GM20000 (cell line): ENCODE measurements around the gene PLA2G2A.

ENCODE experiments used
- DNase-seq: peaks from one replicate; pipeline ENCODE4 v3.0.0; 2012; ENCODE audit warnings: low spot score
- TF ChIP-seq, protein P1 (sequence below): IDR thresholded peaks from 2 replicates; pipeline ENCODE4 v1.5.1; 2012; ENCODE audit warnings: mild to moderate bottlenecking, control low read depth; ENCODE audit errors: extremely low read depth, missing control alignments

The PLA2G2A gene

GRCh38 chr1:19954059-19954458 is 25.4 kb downstream of the PLA2G2A start:
- DNase-seq, result no peak
- TF ChIP-seq, protein P1, sequence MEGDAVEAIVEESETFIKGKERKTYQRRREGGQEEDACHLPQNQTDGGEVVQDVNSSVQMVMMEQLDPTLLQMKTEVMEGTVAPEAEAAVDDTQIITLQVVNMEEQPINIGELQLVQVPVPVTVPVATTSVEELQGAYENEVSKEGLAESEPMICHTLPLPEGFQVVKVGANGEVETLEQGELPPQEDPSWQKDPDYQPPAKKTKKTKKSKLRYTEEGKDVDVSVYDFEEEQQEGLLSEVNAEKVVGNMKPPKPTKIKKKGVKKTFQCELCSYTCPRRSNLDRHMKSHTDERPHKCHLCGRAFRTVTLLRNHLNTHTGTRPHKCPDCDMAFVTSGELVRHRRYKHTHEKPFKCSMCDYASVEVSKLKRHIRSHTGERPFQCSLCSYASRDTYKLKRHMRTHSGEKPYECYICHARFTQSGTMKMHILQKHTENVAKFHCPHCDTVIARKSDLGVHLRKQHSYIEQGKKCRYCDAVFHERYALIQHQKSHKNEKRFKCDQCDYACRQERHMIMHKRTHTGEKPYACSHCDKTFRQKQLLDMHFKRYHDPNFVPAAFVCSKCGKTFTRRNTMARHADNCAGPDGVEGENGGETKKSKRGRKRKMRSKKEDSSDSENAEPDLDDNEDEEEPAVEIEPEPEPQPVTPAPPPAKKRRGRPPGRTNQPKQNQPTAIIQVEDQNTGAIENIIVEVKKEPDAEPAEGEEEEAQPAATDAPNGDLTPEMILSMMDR, result no peak

GRCh38 chr1:19949016-19949415 is 30.4 kb downstream of the PLA2G2A start:
- TF ChIP-seq, protein P1, result no peak
- DNase-seq, result no peak

DNA sequence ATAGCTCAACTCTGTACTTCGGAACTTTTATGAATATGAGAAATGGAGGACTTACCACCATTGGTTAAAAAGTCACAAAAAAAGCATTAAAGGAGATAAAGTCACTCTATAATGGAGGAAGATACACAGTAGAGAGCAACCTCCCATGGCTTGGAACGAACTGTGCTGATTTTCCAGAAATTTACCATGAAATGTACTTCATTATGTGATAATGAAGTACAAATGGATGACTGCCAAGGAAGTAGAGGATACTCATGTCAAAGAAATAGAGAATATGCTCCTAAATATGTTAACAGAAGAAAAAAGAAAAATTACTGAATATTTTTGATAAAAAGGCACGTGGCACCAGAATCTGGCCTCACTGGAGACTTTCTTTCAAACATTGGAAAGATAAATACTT is 32.4 kb downstream of the PLA2G2A start:
- DNase-seq, result no peak
- TF ChIP-seq, protein P1, result no peak

- TF ChIP-seq, protein P1, result no peak
- no peak for DNase-seq
Measured at GRCh38 chr1:19946331-19946751, 33.1 kb downstream of the PLA2G2A start.

- no peak for DNase-seq
- TF ChIP-seq, protein P1, result no peak
Measured at GRCh38 chr1:19945914-19946313, 33.5 kb downstream of the PLA2G2A start.

GRCh38 chr1:19942657-19943056 is 36.8 kb downstream of the PLA2G2A start:
- DNase-seq, result no peak
- TF ChIP-seq, protein P1, result no peak

DNA sequence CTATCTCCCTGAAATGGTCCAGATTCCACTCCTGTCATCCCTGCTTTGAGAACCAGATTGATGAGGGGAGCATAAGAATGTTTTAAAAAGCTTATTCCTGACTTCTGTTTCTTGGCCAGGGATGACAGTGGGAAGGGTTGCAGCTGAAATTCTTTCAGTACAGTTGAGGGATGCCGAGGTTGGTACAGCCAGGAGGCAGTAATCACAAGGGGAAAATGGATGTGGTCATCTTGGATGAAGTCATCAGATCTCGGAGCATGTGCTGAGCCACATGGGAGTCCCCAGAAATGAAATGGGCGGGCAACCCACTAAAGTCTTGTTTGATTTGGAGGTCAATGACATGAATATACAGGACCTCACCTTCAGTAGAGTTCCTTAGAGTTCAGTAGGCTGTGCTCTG is 37.3 kb downstream of the PLA2G2A start:
- DNase-seq, result no peak
- TF ChIP-seq, protein P1, result no peak

DNA sequence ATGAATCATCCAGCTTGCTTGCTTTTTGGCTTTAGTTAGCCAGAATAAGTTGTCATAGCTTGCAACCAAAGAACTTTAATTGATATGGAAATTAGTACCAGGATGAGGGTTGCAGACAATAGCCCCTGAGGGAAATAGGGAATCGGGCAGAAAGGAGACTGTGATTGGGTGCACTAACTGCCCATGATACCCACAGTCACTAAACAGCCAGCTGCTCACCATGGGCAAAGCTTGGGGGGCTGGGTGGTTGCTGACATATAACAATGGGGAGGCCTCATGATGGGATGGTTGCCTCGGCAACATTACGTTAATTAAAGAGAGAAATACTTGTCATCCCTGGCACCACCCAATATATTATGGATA is 38.2 kb downstream of the PLA2G2A start:
- no peak for DNase-seq
- TF ChIP-seq, protein P1, result no peak
